Neural progenitor cell (in vitro differentiated cells): ENCODE results near the gene FGFBP2. TPM values are rescaled to one million over a fixed set of nuclear protein-coding genes. Genes with fewer than 3 reads are reported as not detected.

Experiments
- DNase-seq: peaks from one replicate; pipeline ENCODE4 v3.0.0-alpha.2; 2016; ENCODE audit warnings: low spot score
- H2AFZ ChIP-seq: fragments of 200-600 bp; sonication (generic); replicated peaks from 2 replicates; pipeline ENCODE4 v1.6.1; 2016; ENCODE audit warnings: antibody characterized with exemption
- H3F3A ChIP-seq: fragments of 200-600 bp; sonication (generic); 2 replicates; pipeline ENCODE4 v1.6.1; 2016; ENCODE audit warnings: antibody characterized with exemption, low read depth
- H3K27ac ChIP-seq: fragments of 200-600 bp; sonication (generic); 2 replicates; pipeline ENCODE4 v1.5.1; 2016; ENCODE audit warnings: mild to moderate bottlenecking
- H3K27me3 ChIP-seq: fragments of 200-600 bp; sonication (generic); 2 replicates; pipeline ENCODE4 v1.6.1; 2016; ENCODE audit warnings: mild to moderate bottlenecking, moderate library complexity
- H3K36me3 ChIP-seq: fragments of 200-600 bp; sonication (generic); 2 replicates; pipeline ENCODE4 v1.5.1; 2016
- H3K4me1 ChIP-seq: fragments of 200-600 bp; sonication (generic); 2 replicates; pipeline ENCODE4 v1.6.1; 2016; ENCODE audit warnings: mixed run types
- H3K4me2 ChIP-seq: fragments of 200-600 bp; sonication (generic); 2 replicates; pipeline ENCODE4 v1.6.1; 2016
- H3K4me3 ChIP-seq: fragments of 200-600 bp; sonication (generic); 2 replicates; pipeline ENCODE4 v1.5.1; 2016
- H3K79me2 ChIP-seq: fragments of 200-600 bp; sonication (generic); 2 replicates; pipeline ENCODE4 v1.6.1; 2016; ENCODE audit warnings: low read depth
- H3K9ac ChIP-seq: fragments of 200-600 bp; sonication (generic); 2 replicates; pipeline ENCODE4 v1.6.1; 2016
- H3K9me3 ChIP-seq: fragments of 200-600 bp; sonication (generic); 2 replicates; pipeline ENCODE4 v1.5.1; 2016; ENCODE audit warnings: low read depth
- H4K20me1 ChIP-seq: fragments of 200-600 bp; sonication (generic); 2 replicates; pipeline ENCODE4 v1.6.1; 2016; ENCODE audit warnings: low read depth
- H3K27ac Mint-ChIP-seq: 3 replicates; pipeline ENCODE4 v1.8.0; 2021; ENCODE audit warnings: mixed read lengths
- H3K27me3 Mint-ChIP-seq: 2 replicates; pipeline ENCODE4 v1.8.0; 2022; ENCODE audit warnings: low read depth, mild to moderate bottlenecking, inconsistent platforms, moderate library complexity, mixed read lengths; ENCODE audit not compliant: insufficient read depth
- H3K36me3 Mint-ChIP-seq: 3 replicates; pipeline ENCODE4 v1.8.0; 2021; ENCODE audit warnings: mixed read lengths
- H3K4me1 Mint-ChIP-seq: 3 replicates; pipeline ENCODE4 v1.8.0; 2021; ENCODE audit warnings: mixed read lengths
- H3K4me3 Mint-ChIP-seq: 3 replicates; pipeline ENCODE4 v1.8.0; 2021; ENCODE audit warnings: mild to moderate bottlenecking, moderate library complexity, mixed read lengths
- H3K9me3 Mint-ChIP-seq: 3 replicates; pipeline ENCODE4 v1.8.0; 2020; ENCODE audit warnings: mixed read lengths
- CTCF ChIP-seq: fragments of 200-600 bp; sonication (generic); IDR thresholded peaks from 2 replicates; pipeline ENCODE4 v1.5.1; 2017; ENCODE audit warnings: antibody characterized with exemption, mild to moderate bottlenecking
- EZH2 ChIP-seq: fragments of 200-600 bp; sonication (generic); IDR thresholded peaks from 2 replicates; pipeline ENCODE4 v1.6.1; 2017; ENCODE audit warnings: antibody characterized with exemption, mild to moderate bottlenecking, moderate library complexity
- EZH2phosphoT487 ChIP-seq: fragments of 200-600 bp; sonication (generic); IDR thresholded peaks from 2 replicates; pipeline ENCODE4 v1.6.1; 2017; ENCODE audit warnings: antibody characterized with exemption
- total RNA-seq: library from RNA; depleted of rRNA; stranded (reverse); fragments of >200 nt; gene quantifications from 2 replicates; pipeline ENCODE4 v1.2.3, GENCODE V29; 2015; ENCODE audit warnings: low replicate concordance

Gene FGFBP2
- total RNA-seq, 1 donor from 2014 or later: 1.6 TPM

GRCh38 chr4:15982842-15983524 lies 20.0 kb upstream of the FGFBP2 start:
- no peak overlapping the region for H3K4me2 ChIP-seq
- no peak overlapping the region for H3K4me3 ChIP-seq
- H3F3A ChIP-seq: no peaks in the 10 kb centered on the region
- Mint-ChIP-seq H3K4me3 (no peak overlapping the region), H3K36me3 (peaks cover 64% of the 10 kb centered on the region), H3K4me1 (no peaks in the 10 kb centered on the region), H3K27me3 (peaks cover 5% of the 10 kb centered on the region), H3K9me3 (no peaks in the 10 kb centered on the region), H3K27ac (no peak overlapping the region)
- no peaks in the 10 kb centered on the region for H4K20me1 ChIP-seq
- H3K79me2 ChIP-seq: no peaks in the 10 kb centered on the region
- no peak overlapping the region for H3K9ac ChIP-seq
- no peak for DNase-seq
- TF ChIP-seq CTCF: no peak
- no peak for TF ChIP-seq EZH2
- no peak for TF ChIP-seq EZH2phosphoT487
- H3K4me1 ChIP-seq: no peaks in the 10 kb centered on the region
- H3K27me3 ChIP-seq: no peaks in the 10 kb centered on the region
- no peak overlapping the region for H2AFZ ChIP-seq
- H3K36me3 ChIP-seq: peaks cover 8% of the 10 kb centered on the region
- H3K9me3 ChIP-seq: no peaks in the 10 kb centered on the region
- H3K27ac ChIP-seq: no peak overlapping the region

- Histone ChIP-seq H3K9me3 (no peaks in the 10 kb centered on the region), H2AFZ (no peak overlapping the region), H4K20me1 (no peaks in the 10 kb centered on the region), H3F3A (no peaks in the 10 kb centered on the region), H3K27me3 (no peaks in the 10 kb centered on the region), H3K9ac (no peak overlapping the region), H3K4me2 (no peak overlapping the region), H3K4me1 (no peaks in the 10 kb centered on the region), H3K4me3 (no peak overlapping the region), H3K79me2 (no peaks in the 10 kb centered on the region), H3K36me3 (no peaks in the 10 kb centered on the region), H3K27ac (no peak overlapping the region)
- Mint-ChIP-seq H3K4me1 (no peaks in the 10 kb centered on the region), H3K27me3 (no peaks in the 10 kb centered on the region), H3K9me3 (no peaks in the 10 kb centered on the region), H3K36me3 (peaks cover 37% of the 10 kb centered on the region), H3K4me3 (no peak overlapping the region), H3K27ac (no peak overlapping the region)
- TF ChIP-seq EZH2phosphoT487 (no peak), EZH2 (no peak), CTCF (no peak)
- peak; percentile 18 for DNase-seq
Observed at GRCh38 chr4:15976456-15977447, 13.8 kb upstream of the FGFBP2 start.

GRCh38 chr4:15971068-15971801 lies 8.3 kb upstream of the FGFBP2 start:
- no peak for DNase-seq
- Histone ChIP-seq H3K4me3 (no peak overlapping the region), H3K4me2 (no peak overlapping the region), H3K79me2 (no peaks in the 10 kb centered on the region), H3F3A (no peaks in the 10 kb centered on the region), H3K9ac (no peak overlapping the region), H3K36me3 (no peaks in the 10 kb centered on the region), H2AFZ (no peak overlapping the region), H3K27ac (no peak overlapping the region), H4K20me1 (no peaks in the 10 kb centered on the region), H3K4me1 (no peaks in the 10 kb centered on the region), H3K27me3 (no peaks in the 10 kb centered on the region), H3K9me3 (no peaks in the 10 kb centered on the region)
- Mint-ChIP-seq H3K27me3 (no peaks in the 10 kb centered on the region), H3K4me1 (no peaks in the 10 kb centered on the region), H3K27ac (no peak overlapping the region), H3K4me3 (no peak overlapping the region), H3K9me3 (peaks cover 4% of the 10 kb centered on the region), H3K36me3 (peaks cover 36% of the 10 kb centered on the region)
- TF ChIP-seq EZH2phosphoT487: no peak
- TF ChIP-seq EZH2: no peak
- no peak for TF ChIP-seq CTCF
